GM20431 (cell line): Measurements from ENCODE around the gene CLDN6.
"Not testable (repeated sequence)": the region's sequence is repeated elsewhere in the genome, so short reads cannot be mapped to it uniquely, and the experiment has no call there.

Experiments used
- in situ Hi-C: fragments of 300-500 bp; cut with MseI, MboI; formaldehyde crosslinking; loops from one replicate; pipeline ENCODE4 v1.15.0; 2020; ENCODE audit warnings: low sequenced_read_pairs; ENCODE audit not compliant: unreplicated experiment

The CLDN6 gene

GRCh38 chr16:3052571-3053329 lies 34.8 kb upstream of the CLDN6 start:
- in situ Hi-C loops: not testable (repeated sequence)

DNA sequence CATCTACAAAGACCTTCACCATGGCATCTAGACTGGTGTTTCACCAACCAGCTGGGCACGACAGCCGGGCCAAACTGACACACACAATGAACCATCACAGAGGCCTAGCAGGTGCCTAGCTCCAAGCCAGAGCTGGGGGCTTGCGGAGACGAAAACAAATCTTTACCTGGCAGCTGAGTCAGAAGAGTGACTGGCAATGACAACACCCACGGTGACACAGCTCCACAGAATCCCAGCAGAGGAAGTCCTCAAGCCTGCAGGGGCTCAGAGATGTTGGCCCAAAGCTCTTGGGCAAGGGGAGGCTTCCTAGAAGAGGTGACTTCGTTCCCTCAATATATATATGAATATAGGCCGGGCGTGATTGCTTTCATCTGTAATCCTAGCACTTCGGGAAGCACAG lies 33.5 kb upstream of the CLDN6 start:
- in situ Hi-C loops: no loop called here

DNA sequence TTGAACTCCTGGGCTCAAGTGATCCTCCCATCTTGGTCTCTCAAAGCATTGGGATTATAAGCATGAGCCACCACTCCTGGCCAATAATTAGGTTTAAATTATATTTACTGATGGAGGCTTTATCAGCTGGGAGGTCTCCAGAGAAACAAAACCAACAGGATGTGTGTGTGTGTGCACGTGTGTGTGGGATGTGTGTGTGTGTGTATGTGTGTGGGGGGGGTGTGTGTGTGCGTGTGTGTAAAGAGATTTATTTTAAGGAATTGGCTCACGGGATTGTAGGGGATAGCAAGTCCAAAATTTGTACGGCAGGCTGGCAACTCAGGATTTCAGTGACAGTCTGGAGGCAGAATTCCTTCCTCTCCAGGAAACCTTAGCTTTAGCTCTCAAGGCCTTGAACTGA lies 33.0 kb upstream of the CLDN6 start:
- in situ Hi-C loops: no loop called here

- in situ Hi-C loops: no loop called here
Observed at GRCh38 chr16:3050487-3050886, 32.5 kb upstream of the CLDN6 start.

DNA sequence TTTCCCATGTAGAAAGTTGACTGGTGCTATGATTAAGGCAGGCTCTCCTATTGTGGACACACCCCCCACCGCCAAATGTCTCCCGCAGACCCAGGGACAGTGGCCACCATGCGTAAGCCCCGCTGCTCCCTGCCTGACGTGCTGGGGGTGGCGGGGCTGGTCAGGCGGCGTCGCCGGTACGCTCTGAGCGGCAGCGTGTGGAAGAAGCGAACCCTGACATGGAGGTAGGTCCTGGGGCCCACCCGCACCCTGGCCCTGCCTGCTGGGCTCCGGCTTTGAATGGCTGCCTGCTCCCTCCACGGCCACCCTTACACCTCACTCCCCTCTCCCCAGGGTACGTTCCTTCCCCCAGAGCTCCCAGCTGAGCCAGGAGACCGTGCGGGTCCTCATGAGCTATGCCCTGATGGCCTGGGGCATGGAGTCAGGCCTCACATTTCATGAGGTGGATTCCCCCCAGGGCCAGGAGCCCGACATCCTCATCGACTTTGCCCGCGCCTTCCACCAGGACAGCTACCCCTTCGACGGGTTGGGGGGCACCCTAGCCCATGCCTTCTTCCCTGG lies 32.0 kb upstream of the CLDN6 start:
- in situ Hi-C loops: no loop called here

- in situ Hi-C loops: no loop called here
Observed at GRCh38 chr16:3047387-3047720, 29.4 kb upstream of the CLDN6 start.

DNA sequence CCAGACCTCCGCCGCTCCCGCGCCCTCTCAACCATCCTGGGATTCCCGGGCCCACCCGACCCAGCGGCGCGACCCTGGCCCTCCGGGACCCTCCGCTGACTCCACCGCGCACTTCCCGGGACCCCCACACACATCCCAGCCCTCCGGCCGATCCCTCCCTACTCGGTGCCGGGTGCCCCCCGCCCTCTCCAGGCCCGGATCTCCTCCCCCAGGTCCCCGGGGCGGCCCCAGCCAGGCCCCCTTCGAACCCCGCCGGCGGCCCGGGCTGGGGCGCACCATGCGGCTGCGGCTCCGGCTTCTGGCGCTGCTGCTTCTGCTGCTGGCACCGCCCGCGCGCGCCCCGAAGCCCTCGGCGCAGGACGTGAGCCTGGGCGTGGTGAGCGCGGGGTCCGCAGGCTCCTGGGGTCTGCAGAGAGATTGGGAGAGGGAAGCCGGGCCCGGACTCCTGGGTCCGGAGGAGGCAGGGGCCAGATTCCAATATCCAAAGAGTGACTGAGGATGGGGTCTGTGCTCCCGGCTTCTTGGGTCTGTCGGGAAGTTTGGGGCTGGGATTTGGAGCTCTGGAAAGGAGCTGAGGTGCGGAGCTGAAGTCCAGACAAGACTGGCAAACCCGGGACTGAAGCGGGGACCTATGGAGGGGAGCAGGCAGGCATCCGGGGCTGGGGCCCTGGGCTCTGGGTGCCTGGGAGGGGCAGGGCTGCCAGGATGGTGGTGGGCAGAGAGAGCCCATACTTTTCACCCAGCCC lies 28.8 kb upstream of the CLDN6 start:
- in situ Hi-C loops: no loop called here

DNA sequence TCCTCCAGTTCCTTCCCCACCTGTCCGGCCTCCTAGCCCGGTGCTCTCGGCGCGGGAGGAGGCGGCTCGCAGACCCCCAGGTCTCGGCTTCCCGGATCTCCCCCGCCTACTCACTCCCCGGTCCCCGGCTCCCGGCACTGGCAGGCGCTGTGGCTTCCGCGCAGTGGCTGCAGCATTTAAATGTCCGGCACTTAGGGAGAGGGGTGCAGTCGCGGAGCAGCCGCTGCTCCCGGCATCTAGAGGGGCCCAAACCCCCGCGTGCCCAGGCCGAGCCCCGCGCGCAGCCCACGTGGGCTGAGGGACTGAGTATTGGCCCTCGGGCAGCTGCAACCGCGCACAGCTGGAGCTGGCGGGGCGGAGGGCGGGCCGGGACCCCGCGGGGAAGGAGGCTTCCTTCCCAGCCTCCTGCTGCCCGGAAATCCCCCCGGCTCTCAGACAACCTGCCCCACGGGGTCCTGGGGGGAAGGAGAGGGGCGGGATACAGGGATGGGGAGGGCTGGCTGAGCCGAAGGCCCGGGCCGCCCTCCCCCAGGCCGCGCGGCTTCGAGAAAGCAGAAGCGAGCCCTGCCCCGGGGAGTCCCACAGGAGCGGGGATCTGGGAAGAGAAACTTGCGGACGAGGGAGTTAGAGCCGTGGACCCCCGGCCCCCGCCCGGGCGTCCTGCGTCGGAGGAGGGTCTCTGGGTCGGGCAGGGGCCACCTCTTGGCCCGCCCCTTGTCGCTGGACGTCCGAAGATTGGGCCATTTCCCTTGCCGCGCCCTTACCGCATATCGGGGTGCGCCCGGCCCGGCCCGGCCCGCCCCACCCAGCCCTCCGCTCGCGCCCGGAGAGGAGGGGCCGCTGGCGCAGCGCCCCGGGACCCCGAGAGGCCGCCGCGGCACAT lies 28.0 kb upstream of the CLDN6 start, which contains the start of gene MMP25:
Gene MMP25 (plus strand): TSS at position 804 of the 883 bp plus-strand sequence. CDS start 357 bp downstream, outside the sequence.
- in situ Hi-C loops: no loop called here

- in situ Hi-C loops: no loop called here
Observed at GRCh38 chr16:3044708-3045107, 26.7 kb upstream of the CLDN6 start.

DNA sequence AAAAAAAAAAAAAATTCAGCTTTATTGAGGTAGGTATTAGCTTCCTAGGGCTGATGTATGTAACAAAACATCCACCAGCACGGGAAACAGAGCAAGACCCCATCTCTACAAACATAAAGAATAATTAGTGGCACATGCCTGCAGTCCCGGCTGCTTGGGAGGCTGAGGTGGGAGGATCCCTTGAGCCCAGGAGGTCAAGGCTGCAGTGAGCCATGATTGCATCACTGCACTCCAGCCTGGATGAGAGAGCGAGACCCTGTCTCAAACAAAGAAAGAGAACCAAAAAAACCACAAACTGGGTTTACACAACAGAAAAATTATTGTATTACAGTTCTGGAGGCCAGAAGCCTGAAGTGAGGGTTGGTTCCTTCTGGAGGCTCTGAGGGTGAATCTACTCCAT lies 24.4 kb upstream of the CLDN6 start:
- in situ Hi-C loops: no loop called here

DNA sequence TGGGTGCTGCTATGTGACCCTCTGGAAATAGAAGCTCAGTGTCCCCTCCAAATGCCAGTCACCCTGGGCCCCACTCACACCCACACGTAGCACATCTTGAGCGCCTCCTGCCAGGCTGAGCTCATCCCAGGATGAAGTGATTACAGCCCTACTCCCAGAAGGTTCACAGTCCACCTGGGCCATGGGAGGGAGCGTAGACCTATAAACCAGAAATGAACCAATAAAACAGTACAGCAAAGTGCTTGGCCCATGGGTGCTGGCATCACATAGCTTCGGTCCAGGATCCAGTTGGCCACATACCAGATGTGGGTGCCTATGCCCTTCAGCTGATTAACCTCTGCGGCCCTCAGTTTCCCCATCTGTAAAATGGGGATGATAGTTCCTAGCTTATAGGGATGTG lies 20.9 kb upstream of the CLDN6 start:
- in situ Hi-C loops: no loop called here

- in situ Hi-C loops: no loop called here
Observed at GRCh38 chr16:3038256-3038655, 20.3 kb upstream of the CLDN6 start.

DNA sequence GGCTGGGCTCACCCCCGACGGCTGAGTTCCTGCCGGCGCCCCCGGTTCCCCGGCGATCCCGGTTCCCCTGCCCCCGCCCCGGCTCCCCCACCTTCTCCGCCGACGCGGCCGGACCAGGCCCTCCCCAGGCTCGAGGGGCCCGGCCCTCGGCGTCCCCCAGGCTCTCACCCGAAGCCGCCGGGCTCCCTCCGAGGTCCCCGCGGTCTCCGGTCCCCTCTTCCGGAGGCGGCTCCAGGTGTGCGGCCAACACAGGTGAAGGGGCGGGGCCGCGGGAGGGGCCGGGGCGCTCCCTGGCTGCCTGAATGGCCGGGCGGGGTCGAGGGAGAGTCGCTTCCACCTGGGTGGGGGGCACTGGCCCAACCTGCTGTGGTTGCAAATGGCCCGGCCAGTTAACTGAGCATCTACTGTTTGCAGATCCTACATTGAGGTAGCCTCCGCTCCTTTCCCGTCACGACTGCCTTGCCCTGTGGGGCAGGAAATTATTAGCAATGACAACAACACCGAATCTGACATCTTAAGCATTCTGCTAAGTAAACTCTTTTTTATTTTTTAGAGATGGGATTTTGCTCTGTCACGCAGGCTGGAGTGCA lies 18.8 kb upstream of the CLDN6 start, which contains the start of gene BICDL2:
Gene BICDL2 (minus strand): TSS at position 219 of the 590 bp plus-strand sequence. CDS start 1,448 bp downstream, outside the sequence.
- in situ Hi-C loops: no loop called here

DNA sequence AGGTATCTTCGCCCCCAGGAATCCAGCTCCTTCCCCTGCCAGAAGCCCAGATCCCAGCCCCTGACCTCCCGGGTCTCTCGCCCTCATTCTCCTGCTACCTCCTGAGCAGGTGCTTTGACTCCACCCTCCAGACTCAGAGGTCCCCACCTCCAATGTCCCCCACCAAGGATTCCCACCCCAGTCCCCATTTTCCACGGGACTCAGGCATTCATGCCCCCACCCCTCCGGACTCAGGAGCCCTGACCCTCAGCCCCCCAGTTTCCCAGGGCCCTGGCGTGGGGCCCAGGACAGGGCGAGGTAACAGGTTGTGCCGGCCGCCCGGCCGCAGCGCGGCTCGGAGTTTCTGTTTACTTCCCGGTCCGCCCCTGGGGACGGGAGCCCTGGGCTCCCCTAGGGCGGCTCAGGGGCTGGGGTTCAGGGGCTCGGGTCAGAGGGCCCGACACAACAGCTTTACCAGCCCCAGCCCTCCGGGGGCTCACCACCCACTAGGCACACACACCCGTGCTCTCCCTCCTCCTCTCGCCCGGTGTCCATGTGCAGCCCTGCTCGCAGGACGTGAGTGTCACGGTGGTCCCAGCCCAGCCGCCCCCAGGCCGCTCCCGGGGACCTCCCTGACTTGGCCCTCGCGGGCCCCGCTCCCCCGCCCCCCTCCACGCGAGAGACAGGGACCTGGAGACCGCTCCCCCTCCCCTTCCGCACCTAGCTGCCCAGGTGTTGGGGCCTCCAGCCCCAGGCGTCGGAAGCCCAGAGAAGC lies 18.2 kb upstream of the CLDN6 start:
- in situ Hi-C loops: no loop called here

DNA sequence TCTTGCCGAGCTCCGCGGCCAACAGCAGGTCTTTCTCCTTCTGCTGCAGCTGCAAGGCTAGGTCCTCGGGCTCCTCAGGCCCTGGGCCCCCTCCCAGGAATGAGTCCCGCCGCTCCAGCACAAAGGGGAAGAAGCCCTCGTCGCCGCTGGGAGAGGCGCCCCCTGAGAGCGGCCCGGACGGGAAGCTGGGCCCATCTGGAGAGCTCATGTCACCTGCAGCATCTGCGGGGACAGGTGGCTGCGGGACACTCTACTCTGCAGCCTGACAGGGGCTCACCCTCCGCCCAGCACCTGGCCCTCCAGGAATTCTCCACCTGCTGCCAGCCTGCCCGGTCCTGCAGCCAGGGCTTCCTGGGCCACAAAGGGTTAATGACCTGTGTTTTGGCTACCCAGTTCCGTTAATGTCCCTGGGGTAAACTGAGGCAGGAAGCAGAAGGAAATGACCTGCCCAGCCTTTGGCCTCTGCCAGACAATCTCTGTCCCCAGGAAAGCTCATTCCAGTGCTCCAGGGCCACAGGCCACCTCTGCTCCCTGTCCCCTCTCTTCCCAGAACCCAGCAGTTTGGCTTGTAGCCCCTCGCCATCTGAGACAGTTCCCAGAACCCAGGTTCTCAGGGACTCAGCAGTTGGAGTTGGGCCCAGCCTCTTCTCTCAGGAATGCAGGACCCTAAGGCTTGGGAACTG lies 17.4 kb upstream of the CLDN6 start:
- in situ Hi-C loops: no loop called here

DNA sequence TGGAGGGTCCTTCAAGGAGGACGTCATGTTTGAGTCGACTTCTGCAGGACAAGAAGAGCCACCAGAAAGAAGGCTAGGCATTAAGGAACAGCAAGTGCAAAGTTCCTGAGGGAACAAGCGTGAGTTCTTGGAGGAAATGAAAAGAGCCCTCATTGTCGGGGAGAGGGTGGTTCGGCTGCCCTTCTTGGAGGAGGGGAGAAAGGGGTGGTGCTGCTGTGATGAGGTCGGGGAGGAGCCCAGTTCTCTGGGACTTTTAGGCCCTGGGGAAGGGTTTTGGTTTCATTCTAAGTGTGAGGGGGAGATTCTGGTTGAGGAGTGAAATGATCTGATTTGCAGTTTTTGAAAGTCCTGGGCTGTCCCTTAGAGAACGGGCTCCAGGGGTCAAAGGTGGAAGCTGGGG lies 14.6 kb upstream of the CLDN6 start:
- in situ Hi-C loops: no loop called here

- in situ Hi-C loops: no loop called here
Observed at GRCh38 chr16:3030222-3031212, 12.5 kb upstream of the CLDN6 start.
